HG02884 (cell line): Measurements from ENCODE around the gene DEDD.

Source experiments
- ATAC-seq: cut with Tn5 transposase; IDR thresholded peaks from one replicate; pipeline ENCODE4 v1.9.1; 2021; ENCODE audit warnings: mild to moderate bottlenecking, moderate library complexity; ENCODE audit not compliant: unreplicated experiment

The DEDD gene

GRCh38 chr1:161079436-161080110, 52.9 kb downstream of the DEDD start:
- ATAC-seq, result no peak

- no peak for ATAC-seq
These were observed 55.0 kb downstream of the DEDD start for GRCh38 chr1:161077426-161077825.

- ATAC-seq, result no peak
These were observed 56.1 kb downstream of the DEDD start for GRCh38 chr1:161076410-161076809.

- ATAC-seq, result no peak
These were observed 57.6 kb downstream of the DEDD start for GRCh38 chr1:161074676-161075368.

GRCh38 chr1:161073474-161074121, 58.9 kb downstream of the DEDD start:
- ATAC-seq, result no peak

- no peak for ATAC-seq
These were observed 59.6 kb downstream of the DEDD start for GRCh38 chr1:161072751-161073449.

GRCh38 chr1:161071886-161072371, 60.5 kb downstream of the DEDD start:
- no peak for ATAC-seq
